Measurements from ENCODE around the gene TMC1.
A peak's percentile ranks its signal among the peaks of the same experiment; 100 is the strongest.

The TMC1 gene

GRCh38 chr9:72579880-72580550 lies 58.6 kb downstream of the TMC1 start:
- peaks cover 49% of the 10 kb centered on the region for H3K4me1 Mint-ChIP-seq
- no peaks in the 10 kb centered on the region for H3K9me3 Mint-ChIP-seq
- no peak overlapping the region for H3K4me3 Mint-ChIP-seq
- TF ChIP-seq CTCF (IDR thresholded peaks at IDR 0.05; ENCODE audit: unreplicated experiment in 3 of 3): no peak
- no peaks in the 10 kb centered on the region for H3K27me3 Mint-ChIP-seq (ENCODE audit: low read depth)
- peak overlapping the region in 1 of 3 experiments; percentile 4 for H3K27ac Mint-ChIP-seq
- no peaks in the 10 kb centered on the region for H3K36me3 Mint-ChIP-seq (ENCODE audit: low read depth)

GRCh38 chr9:72581694-72582093 lies 60.3 kb downstream of the TMC1 start:
- no peak overlapping the region for H3K27ac Mint-ChIP-seq
- TF ChIP-seq CTCF (IDR thresholded peaks at IDR 0.05; ENCODE audit: unreplicated experiment in 3 of 3): no peak
- no peaks in the 10 kb centered on the region for H3K36me3 Mint-ChIP-seq (ENCODE audit: low read depth)
- H3K9me3 Mint-ChIP-seq: no peaks in the 10 kb centered on the region
- no peak overlapping the region for H3K4me3 Mint-ChIP-seq
- H3K27me3 Mint-ChIP-seq (ENCODE audit: low read depth): no peaks in the 10 kb centered on the region
- peaks cover 65% of the 10 kb centered on the region for H3K4me1 Mint-ChIP-seq

GRCh38 chr9:72583370-72583769 lies 62.0 kb downstream of the TMC1 start:
- H3K36me3 Mint-ChIP-seq (ENCODE audit: low read depth): no peaks in the 10 kb centered on the region
- no peak for TF ChIP-seq CTCF (IDR thresholded peaks at IDR 0.05; ENCODE audit: unreplicated experiment in 3 of 3)
- H3K4me1 Mint-ChIP-seq: peaks cover 57% of the 10 kb centered on the region
- H3K27ac Mint-ChIP-seq: peak overlapping the region; percentile 2 to 50 (median 36)
- H3K9me3 Mint-ChIP-seq: no peaks in the 10 kb centered on the region
- no peaks in the 10 kb centered on the region for H3K27me3 Mint-ChIP-seq (ENCODE audit: low read depth)
- no peak overlapping the region for H3K4me3 Mint-ChIP-seq

- H3K4me3 Mint-ChIP-seq: no peak overlapping the region
- peaks cover 52% of the 10 kb centered on the region for H3K4me1 Mint-ChIP-seq
- TF ChIP-seq CTCF (IDR thresholded peaks at IDR 0.05; ENCODE audit: unreplicated experiment in 3 of 3): no peak
- peaks cover 4% of the 10 kb centered on the region for H3K27me3 Mint-ChIP-seq (ENCODE audit: low read depth)
- H3K9me3 Mint-ChIP-seq: no peaks in the 10 kb centered on the region
- H3K36me3 Mint-ChIP-seq (ENCODE audit: low read depth): no peaks in the 10 kb centered on the region
- peak overlapping the region in 2 of 3 experiments; percentile 6 to 11 for H3K27ac Mint-ChIP-seq
These were observed 65.2 kb downstream of the TMC1 start for GRCh38 chr9:72586388-72587130.

- Mint-ChIP-seq H3K27ac (peak overlapping the region in 2 of 3 experiments; percentile 48 to 64), H3K27me3 (ENCODE audit: low read depth) (peaks cover 4% of the 10 kb centered on the region), H3K36me3 (ENCODE audit: low read depth) (no peaks in the 10 kb centered on the region), H3K4me1 (peaks cover 51% of the 10 kb centered on the region), H3K9me3 (no peaks in the 10 kb centered on the region), H3K4me3 (no peak overlapping the region)
- TF ChIP-seq CTCF (IDR thresholded peaks at IDR 0.05; ENCODE audit: unreplicated experiment in 3 of 3): no peak
These were observed 66.9 kb downstream of the TMC1 start for GRCh38 chr9:72588336-72588735.

All from nephron (organoid).